Stimulated activated CD8-positive, alpha-beta memory T cell treated with anti-CD3 and anti-CD28 coated beads, Interleukin-7, amount 100 ng/mL, for 1 hour (primary cell): ENCODE results near the gene SLIT3.

Experiments used
- DNase-seq, 2 donors: peaks; one replicate each; pipeline ENCODE4 v3.0.0-alpha.2; 2020; ENCODE audit warnings: low read depth in 2 of 2

The SLIT3 gene

GRCh38 chr5:168890816-168891812 lies 409.8 kb downstream of the SLIT3 start:
- DNase-seq = no peak

- no peak for DNase-seq
Measured at GRCh38 chr5:168889039-168889438, 411.9 kb downstream of the SLIT3 start.

- DNase-seq = no peak
Measured at GRCh38 chr5:168887931-168888330, 413.0 kb downstream of the SLIT3 start.

- no peak for DNase-seq
Measured at GRCh38 chr5:168886157-168886556, 414.8 kb downstream of the SLIT3 start.

- no peak for DNase-seq
Measured at GRCh38 chr5:168885324-168886120, 415.4 kb downstream of the SLIT3 start.

GRCh38 chr5:168883991-168884390 lies 416.9 kb downstream of the SLIT3 start:
- no peak for DNase-seq

- no peak for DNase-seq
Measured at GRCh38 chr5:168883281-168883741, 417.6 kb downstream of the SLIT3 start.

- DNase-seq = no peak
Measured at GRCh38 chr5:168882283-168882682, 418.7 kb downstream of the SLIT3 start.

GRCh38 chr5:168881427-168882149 lies 419.4 kb downstream of the SLIT3 start:
- no peak for DNase-seq

- DNase-seq = no peak
Measured at GRCh38 chr5:168879929-168880328, 421.0 kb downstream of the SLIT3 start.

- no peak for DNase-seq
Measured at GRCh38 chr5:168879331-168879730, 421.6 kb downstream of the SLIT3 start.

- no peak for DNase-seq
Measured at GRCh38 chr5:168878135-168878745, 422.7 kb downstream of the SLIT3 start.

GRCh38 chr5:168877132-168877892 lies 423.6 kb downstream of the SLIT3 start:
- DNase-seq = no peak

GRCh38 chr5:168876419-168876818 lies 424.5 kb downstream of the SLIT3 start:
- DNase-seq = no peak

- DNase-seq = no peak
Measured at GRCh38 chr5:168875832-168876231, 425.1 kb downstream of the SLIT3 start.

- DNase-seq = no peak
Measured at GRCh38 chr5:168874713-168875380, 426.1 kb downstream of the SLIT3 start.

GRCh38 chr5:168872246-168872645 lies 428.7 kb downstream of the SLIT3 start:
- no peak for DNase-seq

GRCh38 chr5:168870910-168871309 lies 430.0 kb downstream of the SLIT3 start:
- no peak for DNase-seq

GRCh38 chr5:168869615-168870227 lies 431.2 kb downstream of the SLIT3 start:
- DNase-seq = no peak

- no peak for DNase-seq
Measured at GRCh38 chr5:168867241-168867640, 433.7 kb downstream of the SLIT3 start.
